ENCODE measurements around the gene CRB1. TPM values are rescaled to one million over a fixed set of nuclear protein-coding genes. Genes with fewer than 3 reads are reported as not detected.

CRB1 gene
- total RNA-seq, 1 experiment from 2014 or later, result not detected

DNA sequence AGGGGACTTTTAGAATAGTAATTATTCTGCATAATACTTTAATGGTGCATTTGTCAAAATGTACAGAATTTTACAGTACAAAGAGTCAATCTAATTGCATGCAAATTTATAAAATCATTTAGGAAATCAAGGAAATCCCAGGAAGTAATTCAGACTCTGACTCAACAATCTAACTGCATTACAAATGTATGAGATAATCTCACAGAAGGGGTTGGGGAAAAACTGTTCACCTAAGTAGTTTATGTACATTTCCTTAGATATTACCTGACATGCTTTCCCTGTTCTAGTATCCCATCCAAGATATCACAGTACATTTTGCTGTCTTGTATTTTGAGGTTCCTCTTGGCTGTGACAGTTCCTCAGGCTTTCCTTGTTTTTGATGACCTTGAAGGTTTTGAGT is 4.7 kb downstream of the CRB1 start:
- Histone ChIP-seq H3K4me3 (ENCODE audit: insufficient read depth, low read depth, low read length) (no peak overlapping the region), H3K27me3 (ENCODE audit: control insufficient read depth, insufficient read depth, low read length) (no peaks in the 10 kb centered on the region), H3K36me3 (replicated peaks; ENCODE audit: control insufficient read depth, insufficient read depth, low read length) (no peaks in the 10 kb centered on the region)
- DNase-seq, result no peak

DNA sequence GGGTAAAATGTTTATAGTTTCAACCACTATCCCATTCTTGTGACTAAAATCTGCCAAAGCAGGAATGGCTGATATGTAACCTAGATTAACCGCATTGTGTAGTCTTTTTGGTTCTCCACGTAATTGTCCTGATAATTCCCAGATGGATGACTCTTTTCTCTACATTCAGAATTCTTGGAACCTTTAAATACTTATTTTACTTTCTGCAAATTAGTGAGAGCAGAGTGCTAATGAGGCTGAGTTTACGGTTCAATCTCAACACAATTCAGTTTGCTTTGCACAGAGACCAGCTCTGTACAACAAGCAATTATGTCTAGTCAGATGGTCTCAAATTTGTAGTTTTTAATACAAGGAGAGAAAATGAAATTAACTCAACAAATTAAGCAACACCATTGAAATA is 9.1 kb downstream of the CRB1 start:
- Histone ChIP-seq H3K36me3 (replicated peaks; ENCODE audit: control insufficient read depth, insufficient read depth, low read length) (no peaks in the 10 kb centered on the region), H3K4me3 (ENCODE audit: insufficient read depth, low read depth, low read length) (no peak overlapping the region), H3K27me3 (ENCODE audit: control insufficient read depth, insufficient read depth, low read length) (no peaks in the 10 kb centered on the region)
- no peak for DNase-seq

DNA sequence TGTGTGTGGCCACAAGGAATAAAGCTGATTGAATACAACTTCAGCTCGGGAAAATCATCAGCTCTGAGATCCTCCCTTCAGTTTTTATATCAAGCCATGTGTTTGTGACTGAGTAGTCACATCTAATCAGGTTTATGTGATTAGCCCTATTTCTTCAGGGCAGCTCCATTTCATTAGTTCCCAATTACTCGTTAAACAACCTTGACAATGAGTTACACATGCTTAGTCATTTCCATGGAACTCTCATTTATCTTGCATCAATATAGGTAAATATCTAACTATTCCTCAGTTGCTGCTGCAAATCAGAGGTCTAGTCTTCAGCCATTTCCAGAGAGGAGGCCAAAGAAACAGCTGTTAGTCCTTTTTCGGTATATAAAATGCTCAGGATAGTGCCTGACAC is 16.3 kb downstream of the CRB1 start:
- H3K4me3 ChIP-seq (ENCODE audit: insufficient read depth, low read depth, low read length), result no peak overlapping the region
- H3K36me3 ChIP-seq (replicated peaks; ENCODE audit: control insufficient read depth, insufficient read depth, low read length), result no peaks in the 10 kb centered on the region
- H3K27me3 ChIP-seq (ENCODE audit: control insufficient read depth, insufficient read depth, low read length), result no peaks in the 10 kb centered on the region
- no peak for DNase-seq

DNA sequence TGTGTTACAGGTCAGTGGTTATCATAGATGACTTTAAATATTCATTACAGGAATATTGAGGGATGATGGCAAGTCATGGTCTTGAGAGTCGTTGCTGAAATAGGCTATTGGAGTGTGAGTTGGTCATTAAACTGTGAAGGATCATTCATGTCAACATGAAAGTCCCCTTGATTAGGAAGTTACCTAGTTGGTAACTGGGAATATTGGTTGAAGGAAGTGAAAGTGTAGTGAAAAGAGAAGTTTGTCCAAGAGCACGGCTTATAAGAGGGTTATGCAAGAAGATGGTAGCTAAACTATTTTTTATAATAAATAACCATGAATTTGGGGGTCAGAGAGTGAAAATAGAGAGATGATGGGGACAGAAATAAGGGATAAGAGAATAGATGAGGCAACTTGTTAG is 16.9 kb downstream of the CRB1 start:
- Histone ChIP-seq H3K4me3 (ENCODE audit: insufficient read depth, low read depth, low read length) (no peak overlapping the region), H3K36me3 (replicated peaks; ENCODE audit: control insufficient read depth, insufficient read depth, low read length) (no peaks in the 10 kb centered on the region), H3K27me3 (ENCODE audit: control insufficient read depth, insufficient read depth, low read length) (no peaks in the 10 kb centered on the region)
- DNase-seq, result no peak

- no peak for DNase-seq
- no peaks in the 10 kb centered on the region for H3K36me3 ChIP-seq (replicated peaks; ENCODE audit: control insufficient read depth, insufficient read depth, low read length)
- no peak overlapping the region for H3K4me3 ChIP-seq (ENCODE audit: insufficient read depth, low read depth, low read length)
- no peaks in the 10 kb centered on the region for H3K27me3 ChIP-seq (ENCODE audit: control insufficient read depth, insufficient read depth, low read length)
These were observed 17.6 kb downstream of the CRB1 start for GRCh38 chr1:197285526-197286205.

GRCh38 chr1:197286634-197287033 is 18.6 kb downstream of the CRB1 start:
- H3K36me3 ChIP-seq (replicated peaks; ENCODE audit: control insufficient read depth, insufficient read depth, low read length), result no peaks in the 10 kb centered on the region
- DNase-seq, result no peak
- H3K4me3 ChIP-seq (ENCODE audit: insufficient read depth, low read depth, low read length), result no peak overlapping the region
- no peaks in the 10 kb centered on the region for H3K27me3 ChIP-seq (ENCODE audit: control insufficient read depth, insufficient read depth, low read length)

- no peak overlapping the region for H3K4me3 ChIP-seq (ENCODE audit: insufficient read depth, low read depth, low read length)
- H3K36me3 ChIP-seq (replicated peaks; ENCODE audit: control insufficient read depth, insufficient read depth, low read length), result no peaks in the 10 kb centered on the region
- DNase-seq, result no peak
- no peaks in the 10 kb centered on the region for H3K27me3 ChIP-seq (ENCODE audit: control insufficient read depth, insufficient read depth, low read length)
These were observed 19.8 kb downstream of the CRB1 start for GRCh38 chr1:197287863-197288262.

DNA sequence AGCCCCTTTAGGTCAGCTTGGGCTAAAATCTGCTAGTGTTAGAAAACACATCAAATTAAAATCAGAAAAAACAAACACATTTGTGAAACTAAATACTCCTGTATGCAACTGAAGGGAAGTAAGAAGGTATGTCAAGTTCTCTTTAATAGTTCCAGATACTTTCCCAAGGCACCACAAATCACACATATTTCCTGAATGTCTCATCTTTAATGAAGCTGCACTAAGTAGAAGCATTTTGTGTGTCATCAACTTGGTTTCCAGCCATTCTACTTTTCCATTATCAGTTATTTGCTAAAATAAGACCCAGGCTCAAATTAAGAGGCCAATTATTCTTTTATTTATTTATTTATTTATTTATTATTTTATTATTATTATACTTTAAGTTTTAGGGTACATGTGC is 34.7 kb downstream of the CRB1 start:
- no peak overlapping the region for H3K4me3 ChIP-seq (ENCODE audit: insufficient read depth, low read depth, low read length)
- H3K36me3 ChIP-seq (replicated peaks; ENCODE audit: control insufficient read depth, insufficient read depth, low read length), result no peaks in the 10 kb centered on the region
- no peaks in the 10 kb centered on the region for H3K27me3 ChIP-seq (ENCODE audit: control insufficient read depth, insufficient read depth, low read length)
- no peak for DNase-seq

GRCh38 chr1:197303463-197303862 is 35.4 kb downstream of the CRB1 start:
- Histone ChIP-seq H3K36me3 (replicated peaks; ENCODE audit: control insufficient read depth, insufficient read depth, low read length) (no peaks in the 10 kb centered on the region), H3K27me3 (ENCODE audit: control insufficient read depth, insufficient read depth, low read length) (no peaks in the 10 kb centered on the region), H3K4me3 (ENCODE audit: insufficient read depth, low read depth, low read length) (no peak overlapping the region)
- DNase-seq, result no peak

GRCh38 chr1:197304638-197305200 is 36.7 kb downstream of the CRB1 start:
- no peak for DNase-seq
- Histone ChIP-seq H3K27me3 (ENCODE audit: control insufficient read depth, insufficient read depth, low read length) (no peaks in the 10 kb centered on the region), H3K36me3 (replicated peaks; ENCODE audit: control insufficient read depth, insufficient read depth, low read length) (no peaks in the 10 kb centered on the region), H3K4me3 (ENCODE audit: insufficient read depth, low read depth, low read length) (no peak overlapping the region)

- no peaks in the 10 kb centered on the region for H3K27me3 ChIP-seq (ENCODE audit: control insufficient read depth, insufficient read depth, low read length)
- H3K36me3 ChIP-seq (replicated peaks; ENCODE audit: control insufficient read depth, insufficient read depth, low read length), result no peaks in the 10 kb centered on the region
- H3K4me3 ChIP-seq (ENCODE audit: insufficient read depth, low read depth, low read length), result no peak overlapping the region
- DNase-seq, result no peak
These were observed 37.9 kb downstream of the CRB1 start for GRCh38 chr1:197305925-197306324.

- Histone ChIP-seq H3K27me3 (ENCODE audit: control insufficient read depth, insufficient read depth, low read length) (no peaks in the 10 kb centered on the region), H3K4me3 (ENCODE audit: insufficient read depth, low read depth, low read length) (no peak overlapping the region), H3K36me3 (replicated peaks; ENCODE audit: control insufficient read depth, insufficient read depth, low read length) (no peaks in the 10 kb centered on the region)
- DNase-seq, result no peak
These were observed 38.5 kb downstream of the CRB1 start for GRCh38 chr1:197306381-197307062.

- Histone ChIP-seq H3K36me3 (replicated peaks; ENCODE audit: control insufficient read depth, insufficient read depth, low read length) (no peaks in the 10 kb centered on the region), H3K27me3 (ENCODE audit: control insufficient read depth, insufficient read depth, low read length) (no peaks in the 10 kb centered on the region), H3K4me3 (ENCODE audit: insufficient read depth, low read depth, low read length) (no peak overlapping the region)
- DNase-seq, result no peak
These were observed 39.1 kb downstream of the CRB1 start for GRCh38 chr1:197307136-197307535.

DNA sequence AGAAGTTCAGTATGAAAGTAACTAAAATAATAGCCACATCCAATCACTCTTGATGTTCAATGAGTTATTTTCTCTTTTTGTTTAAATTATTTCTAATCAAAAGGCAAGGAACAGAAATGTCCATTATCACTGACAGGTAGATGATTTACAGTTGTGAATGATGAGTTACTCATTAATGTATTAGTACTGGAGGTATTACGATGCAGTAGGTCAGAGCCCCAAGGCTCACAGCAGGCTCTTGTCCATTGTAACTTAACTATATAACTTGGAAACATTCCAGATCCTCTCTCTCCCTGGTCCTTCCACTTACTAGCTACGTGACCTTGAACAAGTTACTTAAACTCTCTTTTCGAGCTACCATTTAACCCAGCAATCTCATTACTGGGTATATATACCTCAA is 39.5 kb downstream of the CRB1 start:
- no peak for DNase-seq
- Histone ChIP-seq H3K36me3 (replicated peaks; ENCODE audit: control insufficient read depth, insufficient read depth, low read length) (no peaks in the 10 kb centered on the region), H3K27me3 (ENCODE audit: control insufficient read depth, insufficient read depth, low read length) (no peaks in the 10 kb centered on the region)

GRCh38 chr1:197311081-197311480 is 43.0 kb downstream of the CRB1 start:
- Histone ChIP-seq H3K4me3 (ENCODE audit: insufficient read depth, low read depth, low read length) (no peak overlapping the region), H3K27me3 (ENCODE audit: control insufficient read depth, insufficient read depth, low read length) (no peaks in the 10 kb centered on the region), H3K36me3 (replicated peaks; ENCODE audit: control insufficient read depth, insufficient read depth, low read length) (no peaks in the 10 kb centered on the region)
- DNase-seq, result no peak

More for the DNA sequence above, 39.5 kb downstream of the CRB1 start:
- no peak overlapping the region for H3K4me3 ChIP-seq (ENCODE audit: insufficient read depth, low read depth, low read length)
